Loucy (cell line): ENCODE results near the gene SEC23B.
A peak's percentile ranks its signal among the peaks of the same experiment; 100 is the strongest.

Experiments used
- H2AFZ ChIP-seq: fragments of 200-600 bp; sonication (generic); 2 replicates; pipeline ENCODE4 v1.6.0; 2016; ENCODE audit warnings: antibody characterized with exemption, mild to moderate bottlenecking, low read length, moderate library complexity
- H3F3A ChIP-seq: fragments of 200-600 bp; 2 replicates; pipeline ENCODE4 v1.6.0; 2016; ENCODE audit warnings: antibody characterized with exemption, low read depth, mild to moderate bottlenecking
- H3K27me3 ChIP-seq: fragments of 200-600 bp; sonication (generic); 2 replicates; pipeline ENCODE4 v1.6.1; 2014; ENCODE audit warnings: low read length, mild to moderate bottlenecking; ENCODE audit not compliant: insufficient read depth, poor library complexity, severe bottlenecking
- H3K36me3 ChIP-seq: fragments of 200-600 bp; sonication (generic); 2 replicates; pipeline ENCODE4 v1.6.1; 2016; ENCODE audit warnings: low read length; ENCODE audit not compliant: insufficient read depth
- H3K4me1 ChIP-seq: fragments of 200-600 bp; sonication (generic); 2 replicates; pipeline ENCODE4 v1.5.1; 2014; ENCODE audit warnings: low read length, mild to moderate bottlenecking; ENCODE audit not compliant: insufficient read depth, poor library complexity, severe bottlenecking
- H3K4me2 ChIP-seq: fragments of 200-600 bp; sonication (generic); 2 replicates; pipeline ENCODE4 v1.6.0; 2014; ENCODE audit warnings: antibody characterized with exemption, low read length, low read depth, mild to moderate bottlenecking; ENCODE audit not compliant: poor library complexity, severe bottlenecking
- H3K4me3 ChIP-seq: fragments of 200-600 bp; sonication (generic); 2 replicates; pipeline ENCODE4 v1.5.1; 2014; ENCODE audit warnings: low read length, mild to moderate bottlenecking, mixed read lengths; ENCODE audit not compliant: poor library complexity, severe bottlenecking
- H3K79me2 ChIP-seq: fragments of 200-600 bp; sonication (generic); 2 replicates; pipeline ENCODE4 v1.6.1; 2014; ENCODE audit warnings: low read length; ENCODE audit not compliant: insufficient read depth
- H3K9ac ChIP-seq: fragments of 200-600 bp; sonication (generic); 2 replicates; pipeline ENCODE4 v1.6.0; 2014; ENCODE audit warnings: mild to moderate bottlenecking, low read depth, low read length, moderate library complexity; ENCODE audit not compliant: poor library complexity, severe bottlenecking
- H3K9me2 ChIP-seq: fragments of 200-600 bp; sonication (generic); replicated peaks from 2 replicates; pipeline ENCODE4 v1.6.1; 2016; ENCODE audit warnings: low read depth, low read length, mixed read lengths
- H3K9me3 ChIP-seq: fragments of 200-600 bp; sonication (generic); 2 replicates; pipeline ENCODE4 v1.6.1; 2014; ENCODE audit warnings: mild to moderate bottlenecking, antibody characterized with exemption, low read length, low read depth; ENCODE audit not compliant: insufficient read depth
- H4K20me1 ChIP-seq: fragments of 200-600 bp; sonication (generic); 2 replicates; pipeline ENCODE4 v1.6.0; 2014; ENCODE audit warnings: antibody characterized with exemption, low read length, mild to moderate bottlenecking; ENCODE audit not compliant: insufficient read depth, poor library complexity, severe bottlenecking
- CTCF ChIP-seq: fragments of 200-600 bp; sonication (generic); conservative IDR thresholded peaks from 2 replicates; pipeline ENCODE4 v1.5.1; 2014; ENCODE audit warnings: mild to moderate bottlenecking, antibody characterized with exemption, low read length
- EZH2phosphoT487 ChIP-seq: fragments of 200-600 bp; IDR thresholded peaks from 2 replicates; pipeline ENCODE4 v1.6.1; 2018; ENCODE audit warnings: antibody characterized with exemption, mild to moderate bottlenecking, moderate library complexity, borderline replicate concordance

Gene SEC23B

GRCh38 chr20:18488301-18488700 is 19.4 kb upstream of the SEC23B start:
- Histone ChIP-seq H3K27me3 (no peaks in the 10 kb centered on the region), H3K4me1 (peaks cover under 1% of the 10 kb centered on the region), H3K9me3 (no peaks in the 10 kb centered on the region), H2AFZ (no peak overlapping the region), H4K20me1 (no peaks in the 10 kb centered on the region), H3K9ac (no peak overlapping the region), H3K79me2 (no peaks in the 10 kb centered on the region), H3K4me2 (no peak overlapping the region), H3F3A (no peaks in the 10 kb centered on the region), H3K4me3 (no peak overlapping the region), H3K36me3 (peaks cover 42% of the 10 kb centered on the region; the same call in 1 of the 2 replicates), H3K9me2 (no peaks in the 10 kb centered on the region)
- TF ChIP-seq EZH2phosphoT487, result no peak
- TF ChIP-seq CTCF, result no peak

- H3K9ac ChIP-seq, result peak overlapping the region; percentile 74
- peak overlapping the region; percentile 84 for H3K4me2 ChIP-seq
- H3K27me3 ChIP-seq, result no peaks in the 10 kb centered on the region
- H3K36me3 ChIP-seq, result no peaks in the 10 kb centered on the region
- no peaks in the 10 kb centered on the region for H3F3A ChIP-seq
- H3K79me2 ChIP-seq, result peaks cover 14% of the 10 kb centered on the region
- no peak for TF ChIP-seq CTCF
- TF ChIP-seq EZH2phosphoT487, result no peak
- no peaks in the 10 kb centered on the region for H4K20me1 ChIP-seq
- H3K9me2 ChIP-seq, result no peaks in the 10 kb centered on the region
- H3K4me1 ChIP-seq, result peaks cover 24% of the 10 kb centered on the region
- H3K9me3 ChIP-seq, result no peaks in the 10 kb centered on the region
- peak overlapping the region; percentile 94 for H3K4me3 ChIP-seq
- peak overlapping the region; percentile 99; the same call in 1 of the 2 replicates for H2AFZ ChIP-seq
These were observed 11.7 kb upstream of the SEC23B start for GRCh38 chr20:18496042-18496441.

- Histone ChIP-seq H3K9me3 (no peaks in the 10 kb centered on the region), H3K4me1 (peaks cover 24% of the 10 kb centered on the region), H4K20me1 (no peaks in the 10 kb centered on the region), H2AFZ (peak within 1 kb of the TSS; percentile 99), H3K79me2 (peaks cover 14% of the 10 kb centered on the region), H3K9me2 (no peaks in the 10 kb centered on the region), H3F3A (no peaks in the 10 kb centered on the region), H3K4me3 (peak within 1 kb of the TSS; percentile 94), H3K36me3 (no peaks in the 10 kb centered on the region), H3K4me2 (peak within 1 kb of the TSS; percentile 84), H3K9ac (peak within 1 kb of the TSS; percentile 74), H3K27me3 (peaks cover 2% of the 10 kb centered on the region)
- TF ChIP-seq CTCF, result no peak
These were observed 10.8 kb upstream of the SEC23B start, which contains the start of gene RBBP9 for GRCh38 chr20:18496740-18497592. Gene RBBP9 (minus strand): TSS chr20:18497225. CDS start chr20:18497167, 58 bp downstream.
